Activated CD4-positive, CD25-positive, alpha-beta regulatory T cell (primary cell): ENCODE measurements around the gene POLE.
"Not testable (repeated sequence)": the region's sequence is repeated elsewhere in the genome, so short reads cannot be mapped to it uniquely, and the experiment has no call there.

Source experiments
- DNase-seq, 4 experiments: peaks; one replicate each; lab custom pipeline; 2025; lab: John Stamatoyannopoulos, UW

Gene POLE

GRCh38 chr12:132718644-132719043 is 31.5 kb upstream of the POLE start:
- DNase-seq, result no peak

GRCh38 chr12:132717531-132718387 is 30.6 kb upstream of the POLE start:
- no peak for DNase-seq

GRCh38 chr12:132717011-132717410 is 29.9 kb upstream of the POLE start:
- DNase-seq, result no peak

GRCh38 chr12:132716356-132716755 is 29.2 kb upstream of the POLE start:
- no peak for DNase-seq

GRCh38 chr12:132715874-132716273 is 28.7 kb upstream of the POLE start:
- DNase-seq, result no peak

GRCh38 chr12:132713123-132713522 is 26.0 kb upstream of the POLE start:
- DNase-seq, result no peak

- DNase-seq, result no peak
Observed at GRCh38 chr12:132711080-132711843, 24.1 kb upstream of the POLE start.

GRCh38 chr12:132710405-132711079 is 23.4 kb upstream of the POLE start, which contains the start of gene PGAM5:
PGAM5 (plus strand) TSS chr12:132710842; CDS start chr12:132710877, 35 bp downstream.
- peak; percentile 76 to 94 (median 85) for DNase-seq

- no peak for DNase-seq
Observed at GRCh38 chr12:132710043-132710404, 22.9 kb upstream of the POLE start.

GRCh38 chr12:132708150-132708549 is 21.0 kb upstream of the POLE start:
- no peak for DNase-seq

GRCh38 chr12:132707241-132707640 is 20.1 kb upstream of the POLE start:
- DNase-seq, result no peak

- DNase-seq, result no peak
Observed at GRCh38 chr12:132703641-132704040, 16.5 kb upstream of the POLE start.

- no peak for DNase-seq
Observed at GRCh38 chr12:132702640-132703039, 15.5 kb upstream of the POLE start.

GRCh38 chr12:132700212-132700822 is 13.2 kb upstream of the POLE start:
- no peak for DNase-seq

- DNase-seq, result no peak
Observed at GRCh38 chr12:132698341-132698740, 11.2 kb upstream of the POLE start.

- no peak for DNase-seq
Observed at GRCh38 chr12:132695431-132695830, 8.3 kb upstream of the POLE start.

- DNase-seq, result not testable (repeated sequence)
Observed at GRCh38 chr12:132694888-132695287, 7.7 kb upstream of the POLE start.

GRCh38 chr12:132692030-132692429 is 4.9 kb upstream of the POLE start:
- not testable (repeated sequence) for DNase-seq

- no peak for DNase-seq
Observed at GRCh38 chr12:132690112-132690511, 3.0 kb upstream of the POLE start.

GRCh38 chr12:132689227-132689626 is 2.1 kb upstream of the POLE start:
- DNase-seq, result no peak

GRCh38 chr12:132686825-132687210 is 324 bp downstream of the POLE start:
- DNase-seq, result no peak

- no peak for DNase-seq
Observed at GRCh38 chr12:132685400-132685799, 1.7 kb downstream of the POLE start.
